GM12892 (cell line): Measurements from ENCODE around the gene GCSH. TPM values are rescaled to one million over a fixed set of nuclear protein-coding genes. Genes with fewer than 3 reads are reported as not detected.

Experiments
- DNase-seq: peaks from one replicate; pipeline ENCODE4 v3.0.0; 2011; ENCODE audit not compliant: insufficient read length
- FAIRE-seq: peaks from 2 replicates; lab custom pipeline; 2011; peaks lifted over from hg19 to GRCh38; lab: Jason Lieb, UNC
- POLR2A ChIP-seq: IDR thresholded peaks from 2 replicates; pipeline ENCODE4 v1.6.1; 2011; ENCODE audit warnings: low read depth, low read length, control low read depth
- POLR2AphosphoS5 ChIP-seq: IDR thresholded peaks from 2 replicates; pipeline ENCODE4 v1.6.1; 2011; ENCODE audit warnings: low read depth, low read length, control low read depth
- TAF1 ChIP-seq: IDR thresholded peaks from 2 replicates; pipeline ENCODE4 v1.6.1; 2011; ENCODE audit warnings: low read depth, mild to moderate bottlenecking, control low read depth, low read length, borderline replicate concordance
- polyA plus RNA-seq: library from polyadenylated mRNA; unstranded; fragments of >200 nt; gene quantifications from one replicate; pipeline ENCODE4 v1.2.1, GENCODE V29; 2012; ENCODE audit warnings: missing spikeins, inconsistent platforms; ENCODE audit not compliant: missing spikeins

The GCSH gene
- polyA plus RNA-seq, result 42.7 TPM

- FAIRE-seq, result peak; percentile 97
- DNase-seq, result peak; percentile 95
- TF ChIP-seq TAF1, result no peak
- no peak for TF ChIP-seq POLR2A
- TF ChIP-seq POLR2AphosphoS5, result no peak
Observed at GRCh38 chr16:81095953-81096714, at the start of gene GCSH. TSS of gene GCSH (minus strand) at chr16:81096395. CDS start at chr16:81096278, 117 bp downstream.

- TF ChIP-seq TAF1 (no peak), POLR2AphosphoS5 (no peak), POLR2A (no peak)
- FAIRE-seq (no peak), DNase-seq (no peak)
Observed at GRCh38 chr16:81143921-81144471, 47.8 kb upstream of the GCSH start.

GRCh38 chr16:81142864-81143263, 46.7 kb upstream of the GCSH start:
- TF ChIP-seq POLR2AphosphoS5, result no peak
- no peak for TF ChIP-seq POLR2A
- no peak for TF ChIP-seq TAF1
- FAIRE-seq, result no peak
- no peak for DNase-seq

DNA sequence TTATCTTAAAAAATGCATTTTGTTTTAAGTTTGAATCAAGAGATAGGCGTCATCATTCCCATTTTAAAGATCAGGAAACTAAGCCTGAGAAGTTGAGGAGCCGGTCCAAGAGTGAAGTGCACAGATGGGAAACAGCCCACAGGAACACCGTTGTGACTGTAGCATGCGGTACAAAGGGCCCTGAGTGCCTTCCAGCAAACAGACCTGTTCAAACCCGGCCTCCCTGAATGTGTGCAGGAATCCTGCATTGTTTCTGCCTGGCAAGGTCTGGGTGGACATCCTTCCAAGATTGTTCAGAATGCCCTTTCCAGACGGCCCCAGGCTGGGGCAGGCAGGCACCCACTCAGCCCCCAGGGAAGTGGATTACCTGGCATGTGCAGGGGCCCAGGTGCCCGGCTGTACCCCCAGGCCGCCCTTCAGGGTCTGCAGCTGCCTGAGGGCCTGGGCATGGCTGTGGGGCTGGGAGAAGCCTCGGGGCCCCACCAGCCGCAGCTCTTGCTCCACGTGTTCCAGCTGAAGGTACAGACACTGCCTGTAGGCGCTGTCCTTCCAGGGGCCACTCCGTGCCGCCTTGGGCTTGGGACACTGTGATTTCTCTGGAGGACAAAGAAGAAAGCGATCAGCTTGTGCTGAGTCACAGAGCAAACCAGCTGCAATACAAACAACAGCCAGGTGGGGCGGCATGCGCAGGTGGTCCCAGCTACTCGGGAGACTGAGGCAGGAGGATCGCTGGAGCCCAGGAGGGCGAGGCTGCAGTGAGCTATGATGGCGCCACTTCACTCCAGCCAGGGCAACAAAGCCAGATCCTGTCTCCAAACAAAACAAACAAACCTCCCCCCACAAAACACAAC, 45.0 kb upstream of the GCSH start:
- no peak for DNase-seq
- no peak for TF ChIP-seq TAF1
- no peak for TF ChIP-seq POLR2A
- TF ChIP-seq POLR2AphosphoS5, result no peak
- FAIRE-seq, result no peak

DNA sequence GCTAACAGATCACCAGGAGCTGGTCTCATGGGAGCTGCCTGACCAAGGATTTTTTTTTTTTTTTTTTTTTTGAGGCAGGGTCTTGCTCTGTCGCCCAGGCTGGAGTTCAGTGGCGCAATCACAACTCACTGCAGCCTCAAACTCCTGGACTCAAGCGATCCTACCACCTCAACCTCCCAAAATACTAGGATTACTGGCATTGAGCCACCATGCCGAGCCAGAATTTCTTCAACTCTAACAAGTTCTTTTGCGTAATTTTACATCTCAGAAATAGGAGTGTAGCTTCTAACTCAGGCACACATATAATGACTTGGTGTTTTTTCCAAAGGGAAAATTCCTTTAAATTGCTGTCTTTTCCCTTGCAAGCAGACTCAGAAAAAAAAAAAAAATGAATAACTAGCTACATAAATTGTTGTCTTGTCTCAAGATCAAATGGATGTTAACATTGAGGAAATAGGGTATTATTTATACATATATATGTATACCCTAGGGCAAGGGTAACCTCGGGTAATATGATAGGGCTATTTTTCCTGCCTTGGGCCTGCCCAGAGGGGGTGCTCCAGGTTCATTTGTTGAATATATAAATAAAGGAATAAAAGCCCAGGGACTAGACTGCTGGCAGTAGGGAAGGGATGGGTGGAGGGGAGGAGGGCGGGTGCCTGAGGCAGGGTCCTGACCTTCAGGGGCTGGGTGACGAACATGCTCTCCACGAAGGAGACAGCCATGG, 42.8 kb upstream of the GCSH start:
- DNase-seq, result no peak
- FAIRE-seq, result no peak
- TF ChIP-seq POLR2AphosphoS5 (no peak), TAF1 (no peak), POLR2A (no peak)

GRCh38 chr16:81137754-81138153, 41.6 kb upstream of the GCSH start:
- DNase-seq, result no peak
- FAIRE-seq, result no peak
- no peak for TF ChIP-seq POLR2A
- no peak for TF ChIP-seq TAF1
- TF ChIP-seq POLR2AphosphoS5, result no peak

DNA sequence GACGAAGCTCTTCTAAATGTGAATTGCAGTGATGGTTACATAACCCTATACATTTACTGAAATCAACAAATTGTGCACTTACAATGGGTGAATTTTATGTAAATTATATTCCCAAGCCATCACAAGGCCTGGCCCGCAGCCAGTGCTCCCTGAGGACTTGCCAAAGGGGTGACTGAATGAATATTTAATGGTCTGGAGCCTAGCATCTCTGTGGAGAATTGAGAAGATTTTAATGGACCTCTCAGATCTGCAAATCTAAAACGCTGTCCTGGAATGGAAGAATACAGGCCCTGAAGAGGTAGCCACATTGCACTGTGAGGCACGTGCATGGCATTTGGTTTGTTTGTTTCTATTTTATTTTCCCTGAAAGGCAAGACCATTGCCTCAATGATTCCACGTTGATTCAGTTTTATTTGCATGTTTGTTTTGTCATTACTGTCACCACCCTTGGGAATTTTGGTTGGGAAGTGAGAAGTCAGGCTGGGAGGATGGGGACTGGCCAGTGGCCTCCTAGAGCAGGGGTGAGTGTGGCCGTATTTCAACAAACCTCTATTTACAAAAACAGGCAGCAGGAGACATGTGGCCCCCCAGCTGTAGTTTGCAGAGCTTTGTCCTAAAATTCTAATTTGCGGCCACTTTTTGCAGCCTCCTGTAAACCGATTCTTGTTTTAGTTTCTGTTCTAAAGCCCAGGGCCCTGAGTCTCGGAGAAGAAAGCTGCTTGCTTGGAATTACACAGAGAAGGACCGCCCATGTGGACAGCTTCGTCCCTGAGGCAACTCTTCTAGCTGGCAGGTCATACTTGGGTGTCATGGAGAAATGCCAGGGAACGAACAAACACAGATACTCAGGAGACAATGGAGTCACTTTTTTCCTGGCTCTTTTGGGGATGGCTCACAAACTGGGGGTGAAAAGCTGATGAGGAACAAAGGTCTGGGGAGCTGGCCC, 40.5 kb upstream of the GCSH start:
- DNase-seq, result no peak
- FAIRE-seq, result no peak

GRCh38 chr16:81130126-81130525, 33.9 kb upstream of the GCSH start:
- DNase-seq, result no peak
- no peak for FAIRE-seq
- TF ChIP-seq TAF1 (no peak), POLR2AphosphoS5 (no peak), POLR2A (no peak)

More for the DNA sequence above, 40.5 kb upstream of the GCSH start:
- TF ChIP-seq POLR2A, result no peak
- TF ChIP-seq TAF1, result no peak
- TF ChIP-seq POLR2AphosphoS5, result no peak

GRCh38 chr16:81128726-81129524, 32.7 kb upstream of the GCSH start:
- DNase-seq (no peak), FAIRE-seq (no peak)
- TF ChIP-seq TAF1, result no peak
- no peak for TF ChIP-seq POLR2AphosphoS5
- TF ChIP-seq POLR2A, result no peak

DNA sequence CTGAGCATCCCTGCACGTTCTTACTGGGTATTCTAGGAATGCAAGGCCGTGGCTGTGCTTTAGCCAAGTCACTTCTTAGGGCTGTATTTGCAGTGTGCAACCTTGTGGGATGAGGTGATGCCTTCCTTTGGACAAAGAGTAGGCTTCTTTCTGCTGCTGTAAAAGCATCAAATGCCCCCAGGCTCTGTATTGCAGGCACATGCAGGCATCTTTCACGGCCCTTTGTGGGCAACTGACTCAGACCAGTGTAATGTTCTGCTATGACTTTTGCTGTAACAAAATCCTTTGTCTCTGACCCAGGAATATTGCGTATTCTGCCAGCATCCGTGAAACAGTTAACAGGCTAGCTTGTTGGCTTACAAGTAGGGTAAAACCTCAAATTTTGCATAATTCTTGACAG, 30.9 kb upstream of the GCSH start:
- FAIRE-seq (no peak), DNase-seq (no peak)
- no peak for TF ChIP-seq POLR2A
- no peak for TF ChIP-seq TAF1
- TF ChIP-seq POLR2AphosphoS5, result no peak
